Stimulated activated CD4-positive, alpha-beta T cell treated with anti-CD3 and anti-CD28 coated beads, Interleukin-1b, Interleukin-23, amount 100 ng/mL, for 1 hour (primary cell): ENCODE data around the gene OR52E1.
"Not testable (repeated sequence)": the region's sequence is repeated elsewhere in the genome, so short reads cannot be mapped to it uniquely, and the experiment has no call there.

ENCODE experiments used
- DNase-seq, 2 donors: peaks; one replicate each; pipeline ENCODE4 v3.0.0-alpha.2; 2020; ENCODE audit warnings: low read depth in 2 of 2

Gene OR52E1

GRCh38 chr11:5069272-5069671 is at the start of gene OR52E1:
OR52E1 (plus strand) TSS chr11:5069572.
- no peak for DNase-seq

- no peak for DNase-seq
Observed at GRCh38 chr11:5021996-5022395, 47.4 kb upstream of the OR52E1 start.

GRCh38 chr11:5036669-5037068 is 32.7 kb upstream of the OR52E1 start:
- no peak for DNase-seq

- DNase-seq, result no peak
Observed at GRCh38 chr11:5037926-5038325, 31.4 kb upstream of the OR52E1 start.

GRCh38 chr11:5038341-5038740 is 31.0 kb upstream of the OR52E1 start:
- DNase-seq, result no peak

GRCh38 chr11:5040876-5041275 is 28.5 kb upstream of the OR52E1 start:
- no peak for DNase-seq

GRCh38 chr11:5042091-5042490 is 27.3 kb upstream of the OR52E1 start:
- no peak for DNase-seq

- DNase-seq, result no peak
Observed at GRCh38 chr11:5043380-5043779, 26.0 kb upstream of the OR52E1 start.

GRCh38 chr11:5046226-5046625 is 23.1 kb upstream of the OR52E1 start, which contains the start of gene OR52J3:
OR52J3 (plus strand) TSS chr11:5046526; CDS start chr11:5046526, 0 bp downstream.
- DNase-seq, result no peak

GRCh38 chr11:5046754-5047330 is 22.5 kb upstream of the OR52E1 start:
- DNase-seq, result no peak

- DNase-seq, result not testable (repeated sequence)
Observed at GRCh38 chr11:5058679-5059078, 10.7 kb upstream of the OR52E1 start.

- no peak for DNase-seq
Observed at GRCh38 chr11:5059391-5059790, 10.0 kb upstream of the OR52E1 start, which contains the start of gene OR52E2. OR52E2 (minus strand) TSS chr11:5059627; CDS start chr11:5059627, 0 bp downstream.

- DNase-seq, result no peak
Observed at GRCh38 chr11:5065027-5065426, 4.3 kb upstream of the OR52E1 start.

- DNase-seq, result no peak
Observed at GRCh38 chr11:5071799-5072198, 2.4 kb downstream of the OR52E1 start.

GRCh38 chr11:5081405-5081804 is 12.0 kb downstream of the OR52E1 start:
- DNase-seq, result no peak

- no peak for DNase-seq
Observed at GRCh38 chr11:5083602-5084001, 14.2 kb downstream of the OR52E1 start.

GRCh38 chr11:5088556-5088955 is 19.2 kb downstream of the OR52E1 start:
- no peak for DNase-seq

GRCh38 chr11:5090668-5091067 is 21.3 kb downstream of the OR52E1 start:
- no peak for DNase-seq

- DNase-seq, result no peak
Observed at GRCh38 chr11:5092821-5093585, 23.6 kb downstream of the OR52E1 start.

GRCh38 chr11:5096011-5096410 is 26.6 kb downstream of the OR52E1 start:
- DNase-seq, result no peak

- DNase-seq, result no peak
Observed at GRCh38 chr11:5102246-5102645, 32.9 kb downstream of the OR52E1 start.

GRCh38 chr11:5103066-5103465 is 33.7 kb downstream of the OR52E1 start:
- DNase-seq, result no peak

GRCh38 chr11:5107285-5107684 is 37.9 kb downstream of the OR52E1 start:
- DNase-seq, result no peak
